ENCODE results near the gene MRPL24.
A peak's percentile ranks its signal among the peaks of the same experiment; 100 is the strongest.
"Not testable (repeated sequence)": the region's sequence is repeated elsewhere in the genome, so short reads cannot be mapped to it uniquely, and the experiment has no call there.

MRPL24 gene

GRCh38 chr1:156740741-156741480, at the start of gene MRPL24:
Gene MRPL24, minus strand, starts transcription at chr1:156741088. Its CDS starts 2,384 bp downstream, at chr1:156738704.
- DNase-seq (ENCODE audit: low read depth): peak; percentile 92

DNA sequence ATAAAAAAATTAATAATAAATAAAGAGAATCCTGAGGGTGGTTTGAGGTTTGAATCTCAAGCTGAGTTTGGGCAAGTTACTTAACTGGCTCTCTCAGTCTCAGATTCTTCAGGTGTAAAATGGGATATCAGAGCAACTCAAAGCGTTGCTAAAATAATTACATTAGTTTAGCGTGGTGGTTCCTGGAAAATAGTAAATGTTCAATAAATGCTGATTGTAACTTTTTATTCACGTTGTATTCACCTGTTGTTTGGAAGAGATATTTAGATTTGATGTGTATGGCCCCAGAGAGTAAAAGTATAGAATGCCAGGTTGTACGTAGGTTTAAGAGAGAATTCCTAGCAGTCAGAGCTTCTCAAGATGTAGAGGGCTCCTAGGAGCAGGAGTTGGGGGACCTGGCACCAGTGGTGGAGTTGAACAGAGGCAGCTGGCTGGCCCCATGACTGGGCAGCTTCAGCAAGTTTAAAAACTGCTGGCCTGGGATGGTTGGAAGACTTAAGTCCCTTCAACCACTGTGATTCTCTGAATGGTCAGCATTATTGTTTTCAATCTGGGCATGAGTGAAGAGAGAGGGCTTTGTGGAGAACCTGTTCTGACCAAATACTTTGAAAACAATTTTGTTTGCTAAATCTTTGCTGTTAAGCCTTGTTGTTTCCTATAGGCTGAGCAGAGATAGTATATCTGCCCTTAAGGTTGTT, 48.9 kb upstream of the MRPL24 start:
- DNase-seq (ENCODE audit: low read depth): no peak

DNA sequence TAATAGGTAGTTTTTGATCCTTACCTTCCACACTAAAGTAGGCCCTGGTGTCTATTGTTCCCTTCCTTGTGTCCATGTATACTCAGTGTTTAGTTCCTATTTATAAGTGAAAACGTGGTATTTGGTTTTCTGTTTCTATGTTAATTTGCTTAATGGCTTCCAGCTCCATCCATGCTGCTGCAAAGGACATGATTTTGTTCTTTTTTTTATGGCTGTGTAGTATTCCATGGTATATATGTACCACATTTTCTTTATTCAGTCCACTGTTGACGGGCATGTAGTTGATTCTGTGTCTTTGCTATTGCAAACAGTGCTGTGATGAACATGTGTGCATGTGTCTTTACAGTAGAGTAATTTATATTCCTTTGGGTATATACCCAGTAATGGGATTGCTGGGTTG, 47.2 kb upstream of the MRPL24 start:
- no peak for DNase-seq (ENCODE audit: low read depth)

- DNase-seq (ENCODE audit: low read depth): no peak
Measured at GRCh38 chr1:156786640-156787039, 45.8 kb upstream of the MRPL24 start.

DNA sequence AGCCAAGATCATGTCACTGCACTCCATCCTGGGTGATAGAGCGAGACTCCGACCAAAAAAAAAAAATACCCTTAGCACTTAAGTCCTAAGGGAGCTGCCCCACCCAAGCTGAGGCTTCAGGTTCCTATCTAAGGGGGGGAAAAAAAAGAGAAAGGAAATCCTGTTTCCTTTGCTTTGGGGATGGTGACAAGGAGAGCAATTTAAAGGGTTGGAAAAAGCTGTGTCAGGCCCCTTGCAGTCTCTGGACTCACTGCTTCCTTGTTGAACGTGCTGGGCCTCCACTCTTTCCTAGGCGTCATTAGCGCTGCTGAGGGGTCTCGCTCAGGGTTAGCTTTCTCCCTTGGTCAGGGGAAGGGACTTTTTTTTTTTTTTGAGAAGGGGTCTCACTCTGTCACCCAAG, 44.6 kb upstream of the MRPL24 start:
- no peak for DNase-seq (ENCODE audit: low read depth)

DNA sequence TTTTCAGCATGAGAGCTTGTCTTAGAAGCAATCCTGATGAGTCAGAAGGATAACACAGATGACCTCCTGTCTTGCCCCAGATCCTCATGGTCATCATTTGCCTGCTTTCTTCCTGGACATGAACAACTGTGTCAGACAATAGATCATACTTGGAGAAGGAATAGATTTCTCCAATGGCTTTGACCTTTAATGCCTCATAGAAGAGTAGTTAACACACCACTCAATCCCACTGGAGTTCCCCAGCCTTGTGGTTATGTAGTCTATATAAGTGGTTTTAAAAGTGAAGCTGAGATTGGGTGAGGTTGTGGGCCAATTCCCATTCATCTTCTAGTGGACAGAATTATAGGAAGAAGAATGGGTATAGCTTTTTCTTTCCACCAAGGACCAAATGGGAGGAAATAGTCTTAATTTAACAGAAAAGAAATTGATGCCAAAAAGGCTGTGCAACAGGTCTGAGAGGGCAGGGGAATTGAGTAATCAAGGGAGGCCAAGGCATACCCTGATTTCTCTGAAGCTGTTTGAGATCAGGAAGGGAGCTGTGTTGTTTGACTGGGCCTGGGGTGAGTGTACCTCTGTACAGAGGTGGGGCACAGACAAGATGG, 40.8 kb upstream of the MRPL24 start:
- DNase-seq (ENCODE audit: low read depth): no peak

DNA sequence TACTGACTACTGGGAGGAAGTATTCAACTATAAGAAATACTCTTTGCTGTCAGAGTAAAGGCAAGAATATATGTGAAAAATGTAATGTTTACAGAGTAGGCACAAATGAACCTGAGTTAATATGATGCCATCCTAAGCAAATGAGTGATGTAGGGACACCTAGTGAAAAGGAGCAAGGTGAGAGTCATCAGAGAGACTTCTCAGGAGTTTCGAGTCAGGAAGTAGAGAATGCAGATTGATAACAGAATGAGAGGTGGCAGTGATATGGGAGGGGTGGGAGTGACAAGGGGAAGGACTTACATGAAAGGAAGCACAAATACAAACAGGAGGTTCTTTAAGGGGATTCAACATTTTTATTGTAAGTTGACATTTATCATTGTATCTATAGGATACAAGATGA, 36.7 kb upstream of the MRPL24 start:
- DNase-seq (ENCODE audit: low read depth): no peak

DNA sequence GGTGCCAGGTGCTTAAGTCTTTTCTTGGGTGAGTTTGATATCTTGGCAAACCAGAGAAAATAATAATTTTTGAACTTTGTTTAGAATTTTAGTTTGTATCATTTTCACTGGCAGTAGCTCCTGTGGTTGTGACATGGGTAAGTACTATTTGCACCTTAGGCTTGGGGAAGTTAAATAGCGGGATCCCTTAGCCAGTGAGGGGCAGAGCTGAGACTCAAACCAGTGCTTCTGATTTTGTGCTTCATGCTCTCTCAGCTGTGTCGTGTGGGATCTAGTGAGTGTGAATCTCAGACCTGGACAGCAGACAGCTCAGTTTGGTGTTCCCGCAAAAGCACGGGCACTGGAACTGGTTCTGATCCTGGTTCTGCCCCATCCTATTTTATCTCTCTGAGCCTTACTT, 36.1 kb upstream of the MRPL24 start:
- no peak for DNase-seq (ENCODE audit: low read depth)

DNA sequence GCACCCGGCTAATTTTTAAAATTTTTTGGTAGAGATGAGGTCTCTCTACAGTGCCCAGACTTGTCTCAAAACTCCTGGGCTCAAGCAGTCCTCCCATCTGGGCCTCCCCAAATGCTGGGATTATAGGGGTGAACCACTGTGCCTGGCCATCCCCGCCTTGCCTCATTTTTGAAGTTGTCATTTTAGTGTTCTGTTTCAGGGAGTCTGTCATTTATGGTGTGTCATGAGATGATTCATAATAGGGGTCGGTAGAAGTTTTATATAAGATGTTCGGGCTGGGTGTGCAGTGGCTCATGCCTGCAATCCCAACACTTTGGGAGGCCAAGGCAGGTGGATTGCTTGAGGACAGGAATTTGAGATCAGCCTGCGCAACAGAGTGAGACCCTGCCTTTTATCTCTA, 34.9 kb upstream of the MRPL24 start:
- DNase-seq (ENCODE audit: low read depth): no peak

- DNase-seq (ENCODE audit: low read depth): no peak
Measured at GRCh38 chr1:156773607-156774006, 32.7 kb upstream of the MRPL24 start.

- DNase-seq (ENCODE audit: low read depth): no peak
Measured at GRCh38 chr1:156772728-156773497, 32.0 kb upstream of the MRPL24 start.

GRCh38 chr1:156772222-156772621, 31.3 kb upstream of the MRPL24 start:
- DNase-seq (ENCODE audit: low read depth): no peak

GRCh38 chr1:156768610-156769295, 27.9 kb upstream of the MRPL24 start:
- DNase-seq (ENCODE audit: low read depth): no peak

- DNase-seq (ENCODE audit: low read depth): no peak
Measured at GRCh38 chr1:156767879-156768604, 27.2 kb upstream of the MRPL24 start.

DNA sequence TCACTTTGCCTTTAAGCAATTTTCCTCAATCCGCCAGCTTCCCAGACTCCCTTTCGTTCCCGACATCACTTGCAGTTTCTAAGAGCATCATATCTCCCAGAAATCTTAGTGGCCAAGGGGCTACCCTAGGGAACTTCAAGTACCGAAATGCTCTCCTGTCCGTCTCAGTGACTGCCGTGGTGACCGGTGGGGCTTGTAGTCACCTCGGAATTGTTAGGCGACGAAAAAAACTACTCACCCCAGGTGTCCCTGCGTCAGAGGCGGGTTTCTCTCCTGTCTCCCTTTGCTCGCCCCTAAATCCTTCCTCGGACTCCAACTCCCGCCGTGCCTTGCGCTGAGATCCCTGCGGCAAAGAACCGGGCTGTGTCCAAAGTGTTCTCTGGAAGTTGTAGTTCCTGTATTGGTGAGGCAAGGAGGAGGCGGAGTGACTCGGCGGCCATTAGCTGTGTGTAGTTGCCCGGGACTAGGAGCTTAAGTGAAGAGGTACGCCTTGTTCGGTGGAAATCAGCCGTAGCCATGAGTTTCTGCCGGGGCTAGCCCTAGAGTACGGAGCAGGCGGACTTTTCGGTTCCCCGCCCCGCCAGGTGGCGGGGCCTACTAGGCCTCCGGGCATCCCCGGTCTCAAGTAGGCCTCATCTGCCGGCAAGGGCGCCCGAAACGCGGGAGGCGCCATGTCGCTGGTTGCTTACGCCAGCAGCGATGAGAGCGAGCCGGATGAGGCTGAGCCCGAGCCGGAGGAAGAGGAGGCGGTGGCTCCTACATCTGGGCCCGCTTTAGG, 26.4 kb upstream of the MRPL24 start, which contains the start of gene PRCC:
TSS of gene PRCC (plus strand) at position 435 of the 778 bp plus-strand sequence. CDS start at position 672, 237 bp downstream.
- peak; percentile 82 for DNase-seq (ENCODE audit: low read depth)

DNA sequence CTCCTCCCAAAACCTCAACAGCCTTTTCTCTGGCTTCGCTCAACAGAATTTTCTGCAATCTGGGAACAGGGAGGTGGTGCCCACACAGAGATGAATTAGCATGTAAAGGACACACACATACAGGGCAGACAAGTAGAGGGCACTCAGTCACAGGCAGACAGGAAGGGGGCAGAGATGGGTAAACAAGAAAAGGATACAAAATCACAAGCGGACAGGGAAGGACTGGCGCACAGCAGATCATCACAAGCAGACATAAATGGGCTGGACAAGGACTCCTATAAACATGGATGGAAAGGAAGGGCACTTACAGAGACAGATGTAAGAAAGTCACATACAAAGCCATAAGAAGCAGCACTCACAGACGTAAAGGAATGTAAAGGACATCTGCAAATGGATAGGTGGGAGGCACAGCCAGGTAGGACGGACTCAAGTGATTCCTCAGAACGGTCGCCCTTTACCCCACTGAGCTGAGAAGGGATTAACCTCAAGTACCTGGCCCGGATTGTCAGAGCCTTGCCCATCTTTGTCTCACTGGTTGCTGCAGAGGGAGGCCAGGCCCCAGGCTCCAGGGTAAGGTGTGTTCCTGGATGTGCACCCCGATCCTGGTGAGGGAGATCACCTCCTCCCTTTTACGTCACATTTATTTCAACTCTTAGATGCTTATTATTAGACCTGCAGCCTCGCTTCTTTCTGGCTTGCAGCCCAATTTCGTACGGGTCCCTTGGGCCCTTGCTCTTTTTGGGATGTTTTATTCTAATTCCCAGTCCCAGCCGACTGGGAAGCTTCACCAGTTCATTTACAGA, 25.6 kb upstream of the MRPL24 start:
- DNase-seq (ENCODE audit: low read depth): no peak

GRCh38 chr1:156765666-156766065, 24.8 kb upstream of the MRPL24 start:
- DNase-seq (ENCODE audit: low read depth): no peak

- DNase-seq (ENCODE audit: low read depth): not testable (repeated sequence)
Measured at GRCh38 chr1:156765136-156765535, 24.2 kb upstream of the MRPL24 start.

DNA sequence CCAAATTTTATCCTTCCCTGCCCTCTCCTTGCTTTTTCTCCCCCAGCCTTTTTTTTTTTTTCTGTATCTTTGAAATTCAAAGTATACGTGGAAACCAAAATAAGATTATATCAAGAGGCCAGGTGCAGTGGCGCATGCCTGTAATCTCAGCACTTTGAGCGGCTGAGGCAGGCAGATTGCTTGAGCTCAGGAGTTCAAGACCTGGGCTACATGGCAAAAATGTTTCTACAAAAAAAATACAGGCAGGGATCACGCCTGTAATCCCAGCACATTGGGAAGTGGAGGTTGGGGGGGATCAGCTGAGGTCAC, 19.9 kb upstream of the MRPL24 start:
- no peak for DNase-seq (ENCODE audit: low read depth)
